Transverse colon (tissue), 4 donors: ENCODE results near the gene NHLH2. TPM values are rescaled to one million over a fixed set of nuclear protein-coding genes. Genes with fewer than 3 reads are reported as not detected.

ENCODE experiments used
- total RNA-seq, 4 donors: library from RNA; depleted of rRNA; stranded (reverse); fragments of >200 nt; gene quantifications; one replicate each; pipeline ENCODE4 v1.1.0, GENCODE V29; 2016

Gene NHLH2
- total RNA-seq, 4 donors from 2014 or later, result not detected

Other genes starting within 250 kb of the NHLH2 start
- gene VANGL1, start 199.2 kb downstream of the NHLH2 start, total RNA-seq, result 10 to 100 TPM in 3 of 4 donors, 1 to 10 TPM in 1; 5.6 to 26.9 (median 16.9) TPM
- 10 to 100 TPM in 2 of 4 donors, 1 to 10 TPM in 2; 5.9 to 11.2 (median 9.4) TPM for gene CASQ2, start 72.4 kb downstream of the NHLH2 start, total RNA-seq
- gene SLC22A15, start 135.4 kb upstream of the NHLH2 start, total RNA-seq, result 1 to 10 TPM; 1.9 to 5.6 (median 3.4) TPM